Thyroid gland (tissue), 4 donors: ENCODE results near the gene SGIP1.

Experiments used
- POLR2A ChIP-seq, 2 donors: fragments of 450-650 bp; IDR thresholded peaks; one replicate each; pipeline ENCODE4 v1.6.1; 2017; ENCODE audit warnings: antibody characterized with exemption in 2 of 2, mild to moderate bottlenecking in 2 of 2, moderate library complexity in 1 of 2
- TF ChIP-seq, protein P1 (sequence below), 6 experiments: fragments of 200-600 bp in 3 of 6; fragments of 450-650 bp in 3 of 6; sonication (generic) in 3 of 6; IDR thresholded peaks; one replicate each; pipeline ENCODE4 v1.5.1; 2016 to 2019; ENCODE audit warnings: antibody characterized with exemption in 6 of 6, mild to moderate bottlenecking in 2 of 6, inconsistent platforms in 1 of 6, moderate library complexity in 1 of 6

DNA sequence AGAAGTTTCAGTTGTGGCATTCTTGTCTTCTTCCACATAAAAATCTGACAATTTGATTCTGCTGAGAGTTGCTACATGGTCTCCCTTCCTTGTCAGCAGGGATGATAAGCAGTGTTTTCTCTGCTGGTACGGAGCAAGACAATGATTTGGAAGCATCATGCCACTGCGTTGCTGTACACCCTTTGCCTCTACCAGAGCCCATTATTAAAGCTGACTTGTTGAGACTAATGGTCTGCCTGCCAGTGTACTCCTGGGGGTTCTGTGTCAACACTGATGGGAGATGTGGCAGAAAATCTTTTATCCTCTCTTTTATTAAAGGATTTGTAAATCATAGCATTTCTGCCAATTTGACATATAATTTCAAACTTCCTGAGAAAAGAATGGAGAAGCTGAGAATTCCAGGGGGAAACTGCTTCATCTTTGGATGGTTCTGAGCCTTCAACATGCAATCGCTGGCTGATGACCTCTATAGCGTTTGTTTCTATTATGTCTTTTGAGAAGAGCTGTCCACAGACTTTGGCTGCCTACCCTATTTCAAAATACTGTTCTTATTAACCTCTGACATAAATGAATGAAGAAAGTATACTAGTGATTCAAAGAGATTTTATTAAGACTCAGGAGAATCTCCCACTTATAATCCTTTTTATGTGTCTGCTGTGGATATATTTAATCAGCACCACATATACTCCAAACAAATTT is 170.4 kb downstream of the SGIP1 start:
- TF ChIP-seq POLR2A (IDR thresholded peaks at IDR 0.05): no peak
- TF ChIP-seq, protein P1, sequence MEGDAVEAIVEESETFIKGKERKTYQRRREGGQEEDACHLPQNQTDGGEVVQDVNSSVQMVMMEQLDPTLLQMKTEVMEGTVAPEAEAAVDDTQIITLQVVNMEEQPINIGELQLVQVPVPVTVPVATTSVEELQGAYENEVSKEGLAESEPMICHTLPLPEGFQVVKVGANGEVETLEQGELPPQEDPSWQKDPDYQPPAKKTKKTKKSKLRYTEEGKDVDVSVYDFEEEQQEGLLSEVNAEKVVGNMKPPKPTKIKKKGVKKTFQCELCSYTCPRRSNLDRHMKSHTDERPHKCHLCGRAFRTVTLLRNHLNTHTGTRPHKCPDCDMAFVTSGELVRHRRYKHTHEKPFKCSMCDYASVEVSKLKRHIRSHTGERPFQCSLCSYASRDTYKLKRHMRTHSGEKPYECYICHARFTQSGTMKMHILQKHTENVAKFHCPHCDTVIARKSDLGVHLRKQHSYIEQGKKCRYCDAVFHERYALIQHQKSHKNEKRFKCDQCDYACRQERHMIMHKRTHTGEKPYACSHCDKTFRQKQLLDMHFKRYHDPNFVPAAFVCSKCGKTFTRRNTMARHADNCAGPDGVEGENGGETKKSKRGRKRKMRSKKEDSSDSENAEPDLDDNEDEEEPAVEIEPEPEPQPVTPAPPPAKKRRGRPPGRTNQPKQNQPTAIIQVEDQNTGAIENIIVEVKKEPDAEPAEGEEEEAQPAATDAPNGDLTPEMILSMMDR (IDR thresholded peaks at IDR 0.05): no peak
